Mesodermal cell (in vitro differentiated cells): ENCODE data around the gene FASN.

Source experiments
- H3K27ac ChIP-seq: 2 replicates; pipeline ENCODE4 v1.7.0; 2013; ENCODE audit warnings: mild to moderate bottlenecking, low read depth, low read length, moderate library complexity; ENCODE audit not compliant: severe bottlenecking
- H3K36me3 ChIP-seq: 2 replicates; pipeline ENCODE4 v1.7.1; 2013; ENCODE audit warnings: mild to moderate bottlenecking, low read length, moderate library complexity; ENCODE audit not compliant: control insufficient read depth, insufficient read depth
- H3K4me1 ChIP-seq: one replicate; pipeline ENCODE4 v1.7.1; 2013; ENCODE audit warnings: mild to moderate bottlenecking, low read length; ENCODE audit not compliant: insufficient read depth, control insufficient read depth, poor library complexity, severe bottlenecking
- H3K4me3 ChIP-seq: 2 replicates; pipeline ENCODE4 v1.7.0; 2013; ENCODE audit warnings: low read length, control low read depth, mild to moderate bottlenecking; ENCODE audit not compliant: insufficient read depth, poor library complexity, severe bottlenecking; ENCODE audit errors: extremely low read depth
- H3K9me3 ChIP-seq: 2 replicates; pipeline ENCODE4 v1.7.1; 2013; ENCODE audit warnings: mild to moderate bottlenecking, low read length, moderate library complexity; ENCODE audit not compliant: control insufficient read depth
- WGBS, 2 experiments: methylation state at CpG; one replicate each; pipeline ENCODE4 v1.1.5; 2013; ENCODE audit warnings: missing lambda C conversion rate in 2 of 2; ENCODE audit not compliant: insufficient coverage in 2 of 2; 5-methylcytosine and 5-hydroxymethylcytosine counted together

Gene FASN

DNA sequence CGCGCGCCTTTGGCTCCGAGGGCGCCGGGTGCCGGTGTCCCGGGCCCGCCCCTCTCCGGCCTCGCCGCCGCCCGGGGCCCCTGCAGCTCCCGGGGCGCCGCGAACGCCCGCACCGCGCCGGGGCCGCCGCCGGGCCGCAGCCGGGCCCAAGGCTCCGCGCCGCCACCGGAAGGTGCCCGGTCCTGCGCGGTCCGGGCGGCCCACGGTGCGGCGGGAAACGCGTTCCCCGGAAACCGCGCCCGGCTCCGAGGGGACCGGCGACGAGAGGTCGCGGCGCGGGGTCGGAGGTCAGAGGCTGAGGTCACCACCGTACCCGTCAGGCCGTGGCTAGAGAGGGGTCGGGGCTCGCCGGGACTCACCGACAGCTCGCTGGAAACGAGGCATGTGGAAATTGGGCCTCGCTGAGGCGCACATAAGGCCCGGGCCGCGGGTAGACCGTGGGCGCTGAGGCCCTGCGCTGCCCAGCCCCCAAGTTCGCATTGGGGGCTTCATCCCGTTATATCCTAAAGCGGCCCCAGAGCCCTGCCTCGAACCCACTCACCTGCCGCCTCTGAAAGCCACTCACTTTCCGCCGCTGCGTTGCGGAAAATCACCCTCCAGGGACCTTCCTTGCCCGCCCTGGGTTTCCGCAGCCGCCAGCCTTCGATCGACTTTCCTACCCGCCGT lies 32.3 kb downstream of the FASN start, which contains the start of gene DUS1L:
DUS1L (minus strand) TSS at position 167 of the 666 bp plus-strand sequence. CDS start 745 bp downstream, outside the sequence.
- Histone ChIP-seq H3K4me1 (peaks cover 9% of the 10 kb centered on the region), H3K9me3 (no peaks in the 10 kb centered on the region), H3K36me3 (peaks cover 25% of the 10 kb centered on the region), H3K4me3 (peak within 1 kb of the TSS; percentile 66), H3K27ac (peak within 1 kb of the TSS; percentile 36)
- 7 to 14% methylated on average over 67 to 88 of the region's 88 CpGs for WGBS, 2 experiments

DNA sequence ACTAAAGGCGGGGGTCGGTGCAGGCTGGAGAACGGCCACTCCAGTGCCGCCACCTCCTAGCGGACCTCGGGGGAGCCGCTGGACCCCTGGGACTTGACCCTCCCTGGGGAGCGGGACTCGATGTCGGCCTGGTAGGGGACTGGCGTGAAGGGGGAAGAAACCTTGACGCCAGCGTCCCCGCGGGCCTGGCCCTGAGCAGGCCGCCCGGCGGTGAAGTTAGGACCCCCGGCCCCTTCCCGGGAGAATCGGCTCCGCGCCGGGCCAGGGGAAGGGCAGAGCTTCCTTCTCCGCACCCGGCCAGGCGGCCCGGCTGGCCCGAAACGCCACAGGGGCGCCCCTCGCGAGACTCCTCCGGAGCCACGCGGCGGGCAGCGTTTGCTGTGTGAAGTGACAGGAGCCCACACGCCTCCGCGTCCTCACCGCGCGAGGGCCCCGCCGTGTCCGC lies 32.8 kb downstream of the FASN start:
- Histone ChIP-seq H3K36me3 (peaks cover 29% of the 10 kb centered on the region), H3K4me3 (peak overlapping the region; percentile 66), H3K27ac (no peak overlapping the region), H3K4me1 (peaks cover 9% of the 10 kb centered on the region), H3K9me3 (no peaks in the 10 kb centered on the region)
- WGBS, 2 experiments, result 1 to 2% methylated on average over 34 to 43 of the region's 47 CpGs

DNA sequence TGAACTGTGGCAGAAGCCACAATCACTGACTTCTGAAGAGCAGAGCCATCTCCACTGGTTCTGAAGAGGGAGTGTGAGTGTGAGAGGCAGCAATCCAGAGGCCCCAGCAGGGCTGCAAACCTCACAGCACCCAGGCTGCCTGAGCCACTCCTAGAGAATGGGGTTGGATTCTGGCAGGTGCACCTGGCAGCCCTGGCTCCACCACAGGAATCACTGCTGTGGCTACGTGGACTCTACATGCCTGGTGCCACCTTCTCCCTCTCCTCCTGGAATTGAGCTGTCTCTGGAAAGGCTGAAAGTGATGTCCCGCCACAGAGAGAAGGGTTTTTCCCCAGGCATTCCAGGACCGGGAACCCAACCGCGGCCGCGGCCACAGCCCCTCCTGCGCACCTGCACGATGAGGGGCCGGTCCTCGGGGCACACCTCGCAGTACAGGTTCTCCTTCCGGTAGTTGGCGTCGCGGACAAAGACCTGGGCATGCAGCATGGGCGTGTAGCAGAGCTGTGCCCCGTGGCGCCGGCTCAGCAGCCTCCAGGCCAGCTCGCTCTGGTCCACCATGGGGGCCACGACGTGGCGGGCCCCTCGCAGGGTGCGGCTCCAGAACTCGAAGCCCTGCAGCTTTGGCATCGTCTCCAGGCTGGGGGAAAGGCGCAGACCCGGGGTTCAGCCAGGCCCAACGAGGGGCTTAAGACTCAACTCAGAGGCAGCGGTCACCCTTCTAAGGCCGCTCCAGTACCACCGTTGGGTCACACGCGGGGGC lies 33.4 kb downstream of the FASN start:
- Histone ChIP-seq H3K9me3 (no peaks in the 10 kb centered on the region), H3K4me3 (peak overlapping the region; percentile 66), H3K4me1 (peaks cover 9% of the 10 kb centered on the region), H3K36me3 (peaks cover 33% of the 10 kb centered on the region), H3K27ac (no peak overlapping the region)
- WGBS, 2 experiments, result 68 to 69% methylated on average over 34 to 36 of the region's 36 CpGs

DNA sequence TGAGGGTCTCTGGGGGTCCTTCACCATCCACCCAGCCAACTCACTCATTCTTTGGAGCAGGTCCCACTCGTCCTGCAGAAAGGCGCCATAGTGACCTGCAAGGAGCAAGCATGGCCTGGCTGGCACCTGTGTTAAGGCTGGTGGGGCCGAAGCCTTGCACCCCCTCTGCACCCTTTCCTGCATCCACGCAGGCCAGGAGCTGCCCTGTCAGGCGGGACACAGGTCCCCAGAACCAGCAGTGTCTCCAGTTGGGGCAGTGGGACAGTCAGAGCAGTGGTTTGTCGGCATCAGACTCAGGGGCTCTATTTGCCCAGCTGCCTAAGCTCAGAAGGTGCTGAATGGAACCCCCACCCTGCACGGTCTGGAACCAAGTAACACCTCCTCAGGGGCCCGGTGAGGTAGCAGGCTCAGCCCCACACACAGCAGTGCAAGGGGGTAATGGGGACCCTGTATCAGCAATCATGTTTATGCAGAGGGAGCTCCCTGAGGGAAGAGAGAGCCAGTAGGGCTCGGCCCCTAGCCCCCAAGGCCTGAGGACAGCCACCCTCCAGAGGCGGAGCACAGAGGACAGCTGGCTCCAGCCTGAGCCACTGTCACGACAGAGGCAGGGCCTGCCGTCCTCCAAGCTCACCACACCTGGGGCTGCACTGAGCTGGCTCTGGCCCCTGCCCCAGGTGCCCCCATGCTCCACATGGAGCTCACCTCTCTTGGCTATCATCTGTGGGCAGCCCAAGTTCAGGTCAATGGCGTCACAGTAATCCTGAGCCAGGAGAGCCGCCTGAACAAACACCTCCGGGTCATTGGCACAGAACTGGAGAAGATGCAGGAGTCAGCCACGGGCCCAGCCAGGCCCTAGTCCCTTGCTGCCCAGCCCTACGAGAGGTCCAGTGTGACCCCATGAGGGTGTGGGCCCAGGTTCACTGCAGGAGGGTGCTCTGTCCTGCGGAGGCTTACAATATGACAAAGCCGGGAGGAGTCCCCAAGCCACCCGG lies 34.3 kb downstream of the FASN start:
- no peak overlapping the region for H3K27ac ChIP-seq
- peaks cover 39% of the 10 kb centered on the region for H3K36me3 ChIP-seq
- no peaks in the 10 kb centered on the region for H3K9me3 ChIP-seq
- H3K4me3 ChIP-seq, result no peak overlapping the region
- peaks cover 9% of the 10 kb centered on the region for H3K4me1 ChIP-seq
- WGBS, 2 experiments, result 91 to 94% methylated on average over 19 to 20 of the region's 20 CpGs

DNA sequence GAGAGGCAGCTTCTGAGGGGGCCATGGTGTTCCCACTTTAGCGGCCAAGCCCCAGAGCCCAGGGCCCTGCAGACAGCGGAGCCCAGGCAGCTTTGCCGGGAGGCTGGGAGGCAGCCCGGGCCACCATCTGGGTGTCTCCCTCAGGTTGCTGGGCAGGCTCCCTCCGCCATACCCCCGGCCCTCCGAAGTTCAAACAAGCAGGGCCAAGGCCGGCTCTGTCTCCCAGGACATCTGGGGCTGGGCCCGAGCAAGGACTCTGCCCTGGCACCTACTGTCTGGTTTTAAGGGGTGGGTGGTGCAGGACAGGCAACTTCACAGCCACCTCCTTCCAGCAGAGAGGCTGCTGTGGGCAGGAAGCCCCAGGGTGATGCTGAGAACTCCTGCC lies 35.1 kb downstream of the FASN start:
- H3K27ac ChIP-seq, result no peak overlapping the region
- 96 to 98% methylated on average over 9 of the region's 9 CpGs for WGBS, 2 experiments
- no peak overlapping the region for H3K4me3 ChIP-seq
- H3K4me1 ChIP-seq, result peaks cover 9% of the 10 kb centered on the region
- H3K9me3 ChIP-seq, result no peaks in the 10 kb centered on the region
- peaks cover 46% of the 10 kb centered on the region for H3K36me3 ChIP-seq

DNA sequence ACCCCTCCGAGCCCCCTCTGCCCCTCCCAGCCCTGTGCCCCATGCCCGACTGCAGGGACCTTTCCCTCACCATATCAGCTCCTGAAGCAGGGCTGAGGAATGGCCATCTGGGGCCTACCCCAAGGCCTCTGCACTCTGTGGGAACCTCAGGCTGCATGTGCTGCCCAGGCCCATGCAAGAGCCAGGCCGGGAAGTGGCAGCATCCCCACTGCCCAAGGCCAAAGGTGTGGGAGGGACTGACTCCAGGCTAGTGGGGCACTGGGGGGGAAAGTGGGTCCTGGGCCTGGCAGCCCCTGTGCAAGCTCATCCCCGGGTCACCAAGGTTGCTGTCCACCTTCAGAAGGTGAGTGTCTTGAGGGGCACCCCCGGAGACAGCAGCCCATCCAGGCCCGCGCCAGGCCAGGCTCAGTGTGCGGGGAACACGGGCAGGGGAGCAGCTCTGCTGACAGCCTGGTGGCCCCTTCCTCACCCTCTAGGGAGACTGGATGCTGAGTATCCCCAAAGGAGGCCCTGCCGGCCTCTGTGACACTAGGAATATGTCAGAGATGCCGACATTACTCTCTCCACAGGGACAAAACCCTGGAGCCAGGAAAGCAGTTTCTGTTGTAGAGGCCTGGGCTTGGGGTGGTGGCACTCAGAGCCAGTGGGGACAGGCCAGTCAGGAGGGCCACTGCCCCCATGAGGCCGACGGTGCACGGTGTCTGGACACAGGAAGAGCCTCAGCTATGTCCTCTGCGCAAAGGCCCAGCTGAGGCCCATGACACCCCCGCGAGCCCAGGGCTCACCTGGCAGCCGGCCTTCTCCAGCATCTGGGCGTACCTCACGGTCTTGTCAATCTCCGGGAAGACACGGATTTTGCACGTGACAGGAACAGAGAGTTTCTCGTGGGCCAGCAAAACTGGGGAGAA lies 35.7 kb downstream of the FASN start:
- Histone ChIP-seq H3K27ac (no peak overlapping the region), H3K4me1 (peaks cover 9% of the 10 kb centered on the region), H3K36me3 (peaks cover 52% of the 10 kb centered on the region), H3K4me3 (no peak overlapping the region), H3K9me3 (no peaks in the 10 kb centered on the region)
- 91 to 98% methylated on average over 19 to 22 of the region's 24 CpGs for WGBS, 2 experiments

DNA sequence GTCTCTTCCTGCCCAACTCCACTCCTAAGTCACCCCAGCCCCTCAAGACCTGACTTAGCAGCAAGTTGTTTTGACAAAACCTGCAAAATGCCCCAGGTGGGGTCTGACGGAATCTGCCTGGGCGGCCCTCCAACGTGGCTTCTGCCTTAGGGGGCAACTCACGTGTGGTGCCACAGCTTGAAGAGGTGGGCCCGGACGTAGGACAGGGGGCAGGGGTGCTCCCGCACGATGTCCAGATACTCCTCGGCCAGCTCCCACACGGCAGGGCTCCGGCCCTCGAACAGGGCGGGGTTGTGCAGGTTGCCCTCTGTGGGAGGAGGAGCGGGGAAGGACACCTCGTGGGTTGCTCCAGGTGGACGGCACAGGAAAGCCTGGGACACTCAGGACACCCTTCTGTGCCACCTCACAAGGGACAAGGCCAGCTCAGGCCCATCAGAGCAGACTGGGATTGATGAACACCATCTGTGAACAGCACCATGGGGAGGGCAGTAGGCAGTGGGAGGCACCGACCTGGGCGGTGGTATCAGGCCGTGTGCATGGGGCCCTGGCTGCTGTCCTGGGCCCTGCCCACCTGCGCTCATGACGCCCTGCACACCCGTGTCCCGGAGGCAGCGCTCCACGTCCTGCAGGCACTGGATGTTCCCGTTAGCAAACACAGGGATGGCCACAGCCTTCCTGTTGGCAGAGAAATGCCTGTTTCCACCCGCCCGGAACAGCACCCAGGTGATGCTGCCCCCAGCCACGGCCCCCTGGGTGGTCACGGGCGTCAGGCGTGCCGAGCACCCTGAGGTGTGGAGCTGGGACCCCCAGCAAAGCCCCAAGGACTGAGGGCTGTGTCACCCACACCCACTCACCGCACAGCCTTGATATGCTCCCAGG lies 36.8 kb downstream of the FASN start:
- peaks cover 62% of the 10 kb centered on the region for H3K36me3 ChIP-seq
- H3K27ac ChIP-seq, result no peak overlapping the region
- H3K4me1 ChIP-seq, result peaks cover 9% of the 10 kb centered on the region
- 93 to 95% methylated on average over 29 to 34 of the region's 34 CpGs for WGBS, 2 experiments
- H3K9me3 ChIP-seq, result no peaks in the 10 kb centered on the region
- no peak overlapping the region for H3K4me3 ChIP-seq

DNA sequence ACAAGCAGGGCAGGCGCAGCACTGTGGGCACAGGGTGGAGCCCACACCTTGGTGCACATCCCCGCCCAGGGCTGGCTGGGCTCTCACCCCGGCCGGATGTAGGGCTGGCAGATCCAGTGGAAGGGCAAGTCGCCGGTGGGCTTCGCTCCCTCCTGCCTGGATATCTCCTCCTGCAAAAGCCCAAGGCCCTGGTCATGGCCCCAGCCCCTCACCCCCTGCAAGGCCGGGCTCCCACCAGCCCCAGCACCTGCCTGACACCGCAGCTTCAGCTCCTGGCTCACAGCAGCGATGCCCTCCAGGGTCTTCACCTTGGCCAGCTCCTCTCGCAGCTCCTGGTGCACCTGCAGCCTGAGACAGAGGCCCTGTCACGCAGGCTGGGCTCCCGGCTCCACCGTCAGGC lies 37.4 kb downstream of the FASN start:
- Histone ChIP-seq H3K36me3 (peaks cover 69% of the 10 kb centered on the region), H3K27ac (no peak overlapping the region), H3K4me3 (no peak overlapping the region), H3K9me3 (no peaks in the 10 kb centered on the region), H3K4me1 (peaks cover 5% of the 10 kb centered on the region)
- 92 to 95% methylated on average over 11 to 14 of the region's 14 CpGs for WGBS, 2 experiments

DNA sequence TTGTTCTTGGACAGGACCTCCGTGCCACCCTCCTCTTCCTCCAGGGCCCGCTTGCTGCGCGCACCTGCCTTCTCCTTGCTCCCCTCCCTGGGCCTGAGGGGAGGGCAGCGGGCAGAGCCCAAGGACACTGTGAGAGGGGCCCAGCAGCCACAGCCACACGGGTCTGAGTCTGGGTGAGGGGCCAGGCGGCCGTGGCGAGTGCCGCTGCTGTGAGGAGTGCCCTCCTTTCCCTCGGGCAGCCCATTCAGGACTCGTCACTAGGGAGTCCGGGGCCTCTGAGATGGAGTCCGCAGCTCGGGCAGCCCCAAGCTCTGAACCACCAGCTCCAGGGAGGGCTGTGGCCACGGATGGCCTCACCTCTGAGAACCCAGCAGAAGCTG lies 38.0 kb downstream of the FASN start:
- Histone ChIP-seq H3K9me3 (no peaks in the 10 kb centered on the region), H3K36me3 (peaks cover 74% of the 10 kb centered on the region), H3K4me3 (no peak overlapping the region), H3K4me1 (peaks cover 5% of the 10 kb centered on the region), H3K27ac (no peak overlapping the region)
- WGBS, 2 experiments, result 94 to 95% methylated on average over 11 to 16 of the region's 16 CpGs
